Small intestine (tissue), 7 donors: Measurements from ENCODE around the gene TMEM35B. TPM values are rescaled to one million over a fixed set of nuclear protein-coding genes. Genes with fewer than 3 reads are reported as not detected.
A peak's percentile ranks its signal among the peaks of the same experiment; 100 is the strongest.

Source experiments
- DNase-seq, 2 donors: peaks; one replicate each; pipeline versions ENCODE4 v3.0.0 to v3.0.0-alpha.2; 2013
- FAIRE-seq: peaks from 2 replicates; lab custom pipeline; 2012; peaks lifted over from hg19 to GRCh38; lab: Jason Lieb, UNC
- H3K27ac ChIP-seq, 3 donors: one replicate each; pipeline ENCODE4 v1.5.1; 2013; ENCODE audit warnings: low read length in 2 of 3, mild to moderate bottlenecking in 2 of 3, control low read depth in 1 of 3, inconsistent platforms in 1 of 3, low read depth in 1 of 3, moderate library complexity in 1 of 3
- H3K27me3 ChIP-seq, 3 donors: one replicate each; pipeline ENCODE4 v1.6.1; 2013; ENCODE audit warnings: low read length in 3 of 3, inconsistent platforms in 1 of 3; ENCODE audit not compliant: control insufficient read depth in 3 of 3, insufficient read depth in 3 of 3
- H3K36me3 ChIP-seq, 3 donors: one replicate each; pipeline ENCODE4 v1.6.1; 2013; ENCODE audit warnings: low read length in 3 of 3, inconsistent platforms in 1 of 3, low read depth in 1 of 3, mild to moderate bottlenecking in 1 of 3, moderate library complexity in 1 of 3; ENCODE audit not compliant: control insufficient read depth in 3 of 3, insufficient read depth in 2 of 3
- H3K4me1 ChIP-seq, 3 donors: one replicate each; pipeline ENCODE4 v1.6.1; 2013; ENCODE audit warnings: low read length in 2 of 3, inconsistent platforms in 1 of 3, low read depth in 1 of 3, mild to moderate bottlenecking in 1 of 3, moderate library complexity in 1 of 3; ENCODE audit not compliant: control insufficient read depth in 3 of 3, insufficient read depth in 2 of 3
- H3K4me3 ChIP-seq, 3 donors: one replicate each; pipeline ENCODE4 v1.5.1; 2013; ENCODE audit warnings: low read length in 3 of 3, control low read depth in 1 of 3, inconsistent platforms in 1 of 3, low read depth in 1 of 3, mild to moderate bottlenecking in 1 of 3, moderate library complexity in 1 of 3
- H3K9me3 ChIP-seq, 2 donors: one replicate each; pipeline ENCODE4 v1.6.1; 2013; ENCODE audit warnings: low read depth in 1 of 2, low read length in 1 of 2; ENCODE audit not compliant: control insufficient read depth in 2 of 2, insufficient read depth in 1 of 2
- WGBS, 3 donors: extraction: QIAGEN DNeasy Blood & Tissue Kit; methylation state at CpG; one replicate each; pipeline ENCODE4 v1.1.7; 2013; 5-methylcytosine and 5-hydroxymethylcytosine counted together
- polyA plus RNA-seq, 4 donors: library from polyadenylated mRNA; stranded (reverse) in 3 of 4; unstranded in 1 of 4; fragments of 200-250 nt in 3 of 4; fragments of 120-200 nt in 1 of 4; gene quantifications; one replicate each; pipeline versions ENCODE4 v1.2.1 to v1.2.3, GENCODE V29; 2013
- donor health status: healthy with polysubstance abuse.
- donor health status: control.
- donor health status: control.
- donor health status: Bipolar disorder and iron deficiency.
- donor health status: healthy.

The TMEM35B gene
- polyA plus RNA-seq, 4 donors, result 5.6 to 41.4 (median 26.7) TPM

GRCh38 chr1:34983700-34984355, 1.3 kb downstream of the TMEM35B start:
- peaks cover 0 to 7% (median 0%) of the 10 kb centered on the region in 3 donors for H3K36me3 ChIP-seq
- peak overlapping the region in 2 of 3 donors; percentile 71 to 91 for H3K4me3 ChIP-seq
- H3K9me3 ChIP-seq, result no peaks in the 10 kb centered on the region
- DNase-seq, result peak; percentile 14 to 22
- WGBS, 3 donors, result 52 to 62% (median 54%) methylated on average over 4 of the region's 4 CpGs
- peaks cover 4 to 13% (median 9%) of the 10 kb centered on the region in 3 donors for H3K4me1 ChIP-seq
- H3K27ac ChIP-seq, result peak overlapping the region; percentile 14 to 91 (median 57)
- FAIRE-seq, result no peak
- H3K27me3 ChIP-seq, result no peaks in the 10 kb centered on the region

GRCh38 chr1:34982820-34983376, 2.2 kb downstream of the TMEM35B start:
- 95 to 96% (median 95%) methylated on average over 5 of the region's 5 CpGs for WGBS, 3 donors
- Histone ChIP-seq H3K27me3 (no peaks in the 10 kb centered on the region), H3K4me3 (no peak overlapping the region), H3K36me3 (peaks cover 0 to 7% (median 0%) of the 10 kb centered on the region in 3 donors), H3K27ac (no peak overlapping the region), H3K9me3 (no peaks in the 10 kb centered on the region), H3K4me1 (peaks cover 4 to 14% (median 13%) of the 10 kb centered on the region in 3 donors)
- no peak for DNase-seq
- no peak for FAIRE-seq

GRCh38 chr1:34980715-34981114, 4.4 kb downstream of the TMEM35B start:
- H3K4me1 ChIP-seq, result peaks cover 4 to 14% (median 7%) of the 10 kb centered on the region in 3 donors
- no peak for FAIRE-seq
- WGBS, 3 donors, result 77 to 94% (median 83%) methylated on average over 2 of the region's 2 CpGs

GRCh38 chr1:34978921-34979320, 6.2 kb downstream of the TMEM35B start:
- WGBS, 3 donors, result 48 to 69% (median 53%) methylated on average over 6 of the region's 6 CpGs
- Histone ChIP-seq H3K36me3 (peaks cover 0 to 11% (median 0%) of the 10 kb centered on the region in 3 donors), H3K9me3 (no peaks in the 10 kb centered on the region), H3K4me3 (no peak overlapping the region), H3K27ac (no peak overlapping the region), H3K27me3 (no peaks in the 10 kb centered on the region), H3K4me1 (peaks cover under 1 to 8% (median 4%) of the 10 kb centered on the region in 3 donors)
- FAIRE-seq (no peak), DNase-seq (peak in 1 of 2 donors; percentile 22)

More at GRCh38 chr1:34980715-34981114, 4.4 kb downstream of the TMEM35B start:
- H3K36me3 ChIP-seq, result peaks cover 0 to 11% (median 0%) of the 10 kb centered on the region in 3 donors
- no peak overlapping the region for H3K27ac ChIP-seq
- no peaks in the 10 kb centered on the region for H3K27me3 ChIP-seq
- H3K4me3 ChIP-seq, result no peak overlapping the region
- no peaks in the 10 kb centered on the region for H3K9me3 ChIP-seq
- no peak for DNase-seq

- Histone ChIP-seq H3K27me3 (no peaks in the 10 kb centered on the region), H3K36me3 (peaks cover 0 to 10% (median 0%) of the 10 kb centered on the region in 3 donors), H3K4me3 (no peak overlapping the region), H3K27ac (no peak overlapping the region), H3K4me1 (peaks cover 0 to 5% (median 0%) of the 10 kb centered on the region in 3 donors), H3K9me3 (no peaks in the 10 kb centered on the region)
- FAIRE-seq (no peak), DNase-seq (no peak)
- 91 to 100% (median 100%) methylated on average over 2 of the region's 2 CpGs for WGBS, 3 donors
Measured at GRCh38 chr1:34977858-34978257, 7.3 kb downstream of the TMEM35B start.

GRCh38 chr1:34977210-34977471, 8.0 kb downstream of the TMEM35B start:
- Histone ChIP-seq H3K4me3 (no peak overlapping the region), H3K36me3 (peaks cover 0 to 9% (median 0%) of the 10 kb centered on the region in 3 donors), H3K4me1 (peaks cover 0 to 5% (median 0%) of the 10 kb centered on the region in 3 donors), H3K9me3 (no peaks in the 10 kb centered on the region), H3K27me3 (no peaks in the 10 kb centered on the region), H3K27ac (no peak overlapping the region)
- no peak for FAIRE-seq
- 90 to 95% (median 95%) methylated on average over 9 to 13 of the region's 13 CpGs for WGBS, 3 donors
- DNase-seq, result no peak

- peaks cover 0 to 5% (median 0%) of the 10 kb centered on the region in 3 donors for H3K4me1 ChIP-seq
- no peak overlapping the region for H3K4me3 ChIP-seq
- peaks cover 0 to 5% (median 0%) of the 10 kb centered on the region in 3 donors for H3K36me3 ChIP-seq
- 80 to 95% (median 93%) methylated on average over 49 to 72 of the region's 72 CpGs for WGBS, 3 donors
- FAIRE-seq (no peak), DNase-seq (no peak)
- H3K27ac ChIP-seq, result no peak overlapping the region
- H3K27me3 ChIP-seq, result no peaks in the 10 kb centered on the region
- no peaks in the 10 kb centered on the region for H3K9me3 ChIP-seq
Measured at GRCh38 chr1:34976384-34977209, 8.6 kb downstream of the TMEM35B start.

GRCh38 chr1:34975771-34976170, 9.4 kb downstream of the TMEM35B start:
- H3K27ac ChIP-seq, result no peak overlapping the region
- no peaks in the 10 kb centered on the region for H3K9me3 ChIP-seq
- H3K4me3 ChIP-seq, result no peak overlapping the region
- H3K4me1 ChIP-seq, result peaks cover 0 to 5% (median 0%) of the 10 kb centered on the region in 3 donors
- FAIRE-seq, result no peak
- DNase-seq, result no peak
- 78 to 88% (median 82%) methylated on average over 6 of the region's 6 CpGs for WGBS, 3 donors
- no peaks in the 10 kb centered on the region for H3K27me3 ChIP-seq
- peaks cover 0 to 5% (median 0%) of the 10 kb centered on the region in 3 donors for H3K36me3 ChIP-seq
